ENCODE data around the gene OR10A7. TPM values are rescaled to one million over a fixed set of nuclear protein-coding genes. Genes with fewer than 3 reads are reported as not detected.
A peak's percentile ranks its signal among the peaks of the same experiment; 100 is the strongest.

Gene OR10A7
- total RNA-seq, 2 donors from 2014 or later, result not detected

GRCh38 chr12:55188974-55189556 is 31.8 kb upstream of the OR10A7 start:
- no peaks in the 10 kb centered on the region for H3K9me3 ChIP-seq
- DNase-seq (ENCODE audit: low spot score), result no peak
- H3K4me1 ChIP-seq, result no peaks in the 10 kb centered on the region
- no peak overlapping the region for H3K4me3 ChIP-seq
- H3K27ac ChIP-seq, result no peak overlapping the region
- H3K36me3 ChIP-seq, result no peaks in the 10 kb centered on the region
- TF ChIP-seq CTCF (IDR thresholded peaks at IDR 0.05), result peak; percentile 46 to 78
- no peaks in the 10 kb centered on the region for H3K27me3 ChIP-seq

GRCh38 chr12:55194382-55194781 is 26.4 kb upstream of the OR10A7 start:
- TF ChIP-seq CTCF (IDR thresholded peaks at IDR 0.05), result no peak
- Histone ChIP-seq H3K4me1 (no peaks in the 10 kb centered on the region), H3K27ac (no peak overlapping the region), H3K27me3 (no peaks in the 10 kb centered on the region), H3K4me3 (no peak overlapping the region), H3K9me3 (no peaks in the 10 kb centered on the region), H3K36me3 (no peaks in the 10 kb centered on the region)
- no peak for DNase-seq (ENCODE audit: low spot score)

- H3K9me3 ChIP-seq, result no peaks in the 10 kb centered on the region
Measured at GRCh38 chr12:55226523-55226922, 5.7 kb downstream of the OR10A7 start.

GRCh38 chr12:55227643-55228042 is 6.8 kb downstream of the OR10A7 start:
- no peak for DNase-seq (ENCODE audit: low spot score)
- Histone ChIP-seq H3K27me3 (no peaks in the 10 kb centered on the region), H3K4me3 (no peak overlapping the region), H3K27ac (no peak overlapping the region), H3K36me3 (no peaks in the 10 kb centered on the region), H3K9me3 (no peaks in the 10 kb centered on the region), H3K4me1 (no peaks in the 10 kb centered on the region)
- TF ChIP-seq CTCF (IDR thresholded peaks at IDR 0.05), result no peak

More at GRCh38 chr12:55226523-55226922, 5.7 kb downstream of the OR10A7 start:
- no peak overlapping the region for H3K4me3 ChIP-seq
- TF ChIP-seq CTCF (IDR thresholded peaks at IDR 0.05), result no peak
- H3K4me1 ChIP-seq, result no peaks in the 10 kb centered on the region
- DNase-seq (ENCODE audit: low spot score), result no peak
- H3K27me3 ChIP-seq, result no peaks in the 10 kb centered on the region
- no peak overlapping the region for H3K27ac ChIP-seq
- H3K36me3 ChIP-seq, result no peaks in the 10 kb centered on the region

GRCh38 chr12:55244309-55244708 is 23.5 kb downstream of the OR10A7 start, which contains the start of gene OR6C74:
Gene OR6C74 (plus strand): TSS chr12:55244609. CDS start chr12:55247288, 2,679 bp downstream.
- no peaks in the 10 kb centered on the region for H3K27me3 ChIP-seq
- H3K36me3 ChIP-seq, result no peaks in the 10 kb centered on the region
- no peak within 1 kb of the TSS for H3K27ac ChIP-seq
- H3K4me1 ChIP-seq, result no peaks in the 10 kb centered on the region
- no peak within 1 kb of the TSS for H3K4me3 ChIP-seq
- TF ChIP-seq CTCF (IDR thresholded peaks at IDR 0.05), result no peak
- no peaks in the 10 kb centered on the region for H3K9me3 ChIP-seq
- no peak for DNase-seq (ENCODE audit: low spot score)

- no peak for TF ChIP-seq CTCF (IDR thresholded peaks at IDR 0.05)
- no peaks in the 10 kb centered on the region for H3K4me1 ChIP-seq
- no peak overlapping the region for H3K4me3 ChIP-seq
- no peaks in the 10 kb centered on the region for H3K36me3 ChIP-seq
- H3K27ac ChIP-seq, result no peak overlapping the region
- DNase-seq (ENCODE audit: low spot score), result no peak
- H3K27me3 ChIP-seq, result no peaks in the 10 kb centered on the region
- no peaks in the 10 kb centered on the region for H3K9me3 ChIP-seq
Measured at GRCh38 chr12:55246159-55246558, 25.3 kb downstream of the OR10A7 start.

Measured in right atrium auricular region (tissue), 2 donors.